Cardiac muscle cell (in vitro differentiated cells and primary cell): ENCODE measurements around the gene WDR89. TPM values are rescaled to one million over a fixed set of nuclear protein-coding genes. Genes with fewer than 3 reads are reported as not detected.
A peak's percentile ranks its signal among the peaks of the same experiment; 100 is the strongest.

Experiments used
- DNase-seq, 2 donors: peaks; one replicate each; pipeline versions ENCODE4 v3.0.0 to v3.0.0-alpha.2; 2010 to 2017; ENCODE audit warnings: low read depth in 1 of 2, low spot score in 1 of 2
- H3K27ac ChIP-seq: fragments of 200-600 bp; sonication (generic); 2 replicates; pipeline ENCODE4 v1.5.1; 2016
- H3K27me3 ChIP-seq: fragments of 200-600 bp; sonication (generic); 2 replicates; pipeline ENCODE4 v1.6.0; 2016; ENCODE audit warnings: control low read depth
- H3K36me3 ChIP-seq: fragments of 200-600 bp; sonication (generic); 2 replicates; pipeline ENCODE4 v1.5.1; 2016; ENCODE audit warnings: control low read depth
- H3K4me1 ChIP-seq: fragments of 200-600 bp; sonication (generic); 2 replicates; pipeline ENCODE4 v1.8.1; 2017; ENCODE audit warnings: low read depth, mild to moderate bottlenecking, mixed run types
- H3K4me3 ChIP-seq: fragments of 200-600 bp; sonication (generic); 2 replicates; pipeline ENCODE4 v1.5.1; 2016; ENCODE audit warnings: mild to moderate bottlenecking
- H3K9me3 ChIP-seq: fragments of 200-600 bp; sonication (generic); 2 replicates; pipeline ENCODE4 v1.5.1; 2017; ENCODE audit warnings: low read depth, mild to moderate bottlenecking, control low read depth
- polyA plus RNA-seq: library from polyadenylated mRNA; unstranded; fragments of >200 nt; fragmentation: Nextera tagmentation; extraction: Ambion mirVana; gene quantifications from 2 replicates; pipeline ENCODE4 v1.2.1, GENCODE V29; 2016
- total RNA-seq: library from RNA; depleted of rRNA; stranded (reverse); fragments of >200 nt; gene quantifications from 2 replicates; pipeline ENCODE4 v1.2.3, GENCODE V29; 2016
- TF ChIP-seq, protein P1 (sequence below): IDR thresholded peaks from 2 replicates; pipeline ENCODE4 v1.5.1; 2012; ENCODE audit warnings: low read depth, mild to moderate bottlenecking, low read length

Gene WDR89
- total and polyA plus RNA-seq, 2 experiments from 2014 or later, result 9.0 to 11.7 TPM

DNA sequence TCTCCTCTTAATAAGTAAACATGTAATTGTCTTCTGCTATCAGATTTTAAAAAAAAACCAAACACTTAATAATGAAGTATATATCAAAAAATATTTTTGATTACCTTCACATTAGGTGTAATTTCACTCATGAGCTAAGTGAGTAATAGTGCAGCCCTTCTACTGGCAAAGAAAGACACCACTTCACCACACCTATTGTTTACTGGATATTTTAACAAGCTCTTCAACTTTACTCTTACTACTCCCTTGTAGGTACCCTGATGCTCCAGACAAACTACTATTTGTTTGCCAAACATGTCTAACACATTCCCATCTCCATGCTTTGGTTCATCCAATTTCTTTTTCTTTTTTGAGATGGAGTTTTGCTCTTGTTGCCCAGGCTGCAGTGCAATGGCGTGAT is 36.9 kb upstream of the WDR89 start:
- TF ChIP-seq, protein P1, sequence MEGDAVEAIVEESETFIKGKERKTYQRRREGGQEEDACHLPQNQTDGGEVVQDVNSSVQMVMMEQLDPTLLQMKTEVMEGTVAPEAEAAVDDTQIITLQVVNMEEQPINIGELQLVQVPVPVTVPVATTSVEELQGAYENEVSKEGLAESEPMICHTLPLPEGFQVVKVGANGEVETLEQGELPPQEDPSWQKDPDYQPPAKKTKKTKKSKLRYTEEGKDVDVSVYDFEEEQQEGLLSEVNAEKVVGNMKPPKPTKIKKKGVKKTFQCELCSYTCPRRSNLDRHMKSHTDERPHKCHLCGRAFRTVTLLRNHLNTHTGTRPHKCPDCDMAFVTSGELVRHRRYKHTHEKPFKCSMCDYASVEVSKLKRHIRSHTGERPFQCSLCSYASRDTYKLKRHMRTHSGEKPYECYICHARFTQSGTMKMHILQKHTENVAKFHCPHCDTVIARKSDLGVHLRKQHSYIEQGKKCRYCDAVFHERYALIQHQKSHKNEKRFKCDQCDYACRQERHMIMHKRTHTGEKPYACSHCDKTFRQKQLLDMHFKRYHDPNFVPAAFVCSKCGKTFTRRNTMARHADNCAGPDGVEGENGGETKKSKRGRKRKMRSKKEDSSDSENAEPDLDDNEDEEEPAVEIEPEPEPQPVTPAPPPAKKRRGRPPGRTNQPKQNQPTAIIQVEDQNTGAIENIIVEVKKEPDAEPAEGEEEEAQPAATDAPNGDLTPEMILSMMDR, result no peak
- Histone ChIP-seq H3K27me3 (no peaks in the 10 kb centered on the region), H3K9me3 (no peaks in the 10 kb centered on the region), H3K36me3 (no peaks in the 10 kb centered on the region), H3K4me1 (no peaks in the 10 kb centered on the region), H3K27ac (no peak overlapping the region), H3K4me3 (no peak overlapping the region)
- DNase-seq, result no peak

DNA sequence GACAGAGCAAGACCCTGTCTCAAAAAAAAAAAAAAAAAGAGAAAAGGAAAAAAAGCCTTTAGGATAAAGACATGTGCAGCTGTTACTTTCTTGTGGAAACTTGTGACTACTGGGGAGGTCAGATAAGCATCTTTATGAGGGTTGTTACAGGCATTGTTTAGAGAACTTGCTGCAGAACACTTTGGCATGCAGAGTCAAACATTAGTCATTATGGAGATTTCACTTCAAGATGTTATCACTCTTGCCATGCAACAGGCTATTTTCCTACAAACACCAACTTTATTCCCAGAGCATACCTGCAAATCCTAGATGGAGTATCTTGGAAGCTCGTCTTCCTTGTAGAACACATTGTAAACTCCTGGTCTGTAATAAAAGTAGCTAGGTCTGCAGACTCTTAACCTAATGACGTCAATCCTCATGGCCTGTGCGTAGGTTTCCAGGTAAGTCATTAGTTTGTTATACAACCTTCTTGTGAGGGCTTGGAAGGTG is 36.3 kb upstream of the WDR89 start:
- H3K4me3 ChIP-seq, result no peak overlapping the region
- H3K27me3 ChIP-seq, result no peaks in the 10 kb centered on the region
- H3K27ac ChIP-seq, result no peak overlapping the region
- H3K9me3 ChIP-seq, result no peaks in the 10 kb centered on the region
- H3K36me3 ChIP-seq, result no peaks in the 10 kb centered on the region
- no peaks in the 10 kb centered on the region for H3K4me1 ChIP-seq
- DNase-seq, result peak in 1 of 2 donors; percentile 44
- TF ChIP-seq, protein P1, result no peak

DNA sequence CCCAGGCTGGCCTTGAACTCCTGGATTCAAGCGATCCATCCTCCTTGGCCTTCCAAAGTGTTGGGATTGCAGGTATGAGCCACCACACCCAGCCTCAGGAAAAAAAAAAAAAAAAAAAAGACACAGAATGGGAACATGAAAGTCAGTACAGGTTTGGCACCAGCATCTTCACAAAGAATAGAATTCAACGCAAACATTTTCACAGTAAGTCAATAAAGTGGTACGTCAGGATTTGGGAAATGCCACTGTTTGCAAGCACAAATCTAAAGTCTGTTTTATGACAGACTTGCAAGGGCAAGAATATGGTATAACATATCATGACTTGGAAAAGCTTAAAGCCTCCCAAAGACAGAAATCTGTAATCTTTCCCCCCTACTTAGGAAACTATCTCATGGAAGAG is 34.9 kb upstream of the WDR89 start:
- no peaks in the 10 kb centered on the region for H3K27me3 ChIP-seq
- TF ChIP-seq, protein P1, result no peak
- H3K4me1 ChIP-seq, result no peaks in the 10 kb centered on the region
- no peak for DNase-seq
- H3K4me3 ChIP-seq, result no peak overlapping the region
- H3K27ac ChIP-seq, result no peak overlapping the region
- no peaks in the 10 kb centered on the region for H3K36me3 ChIP-seq
- no peaks in the 10 kb centered on the region for H3K9me3 ChIP-seq

DNA sequence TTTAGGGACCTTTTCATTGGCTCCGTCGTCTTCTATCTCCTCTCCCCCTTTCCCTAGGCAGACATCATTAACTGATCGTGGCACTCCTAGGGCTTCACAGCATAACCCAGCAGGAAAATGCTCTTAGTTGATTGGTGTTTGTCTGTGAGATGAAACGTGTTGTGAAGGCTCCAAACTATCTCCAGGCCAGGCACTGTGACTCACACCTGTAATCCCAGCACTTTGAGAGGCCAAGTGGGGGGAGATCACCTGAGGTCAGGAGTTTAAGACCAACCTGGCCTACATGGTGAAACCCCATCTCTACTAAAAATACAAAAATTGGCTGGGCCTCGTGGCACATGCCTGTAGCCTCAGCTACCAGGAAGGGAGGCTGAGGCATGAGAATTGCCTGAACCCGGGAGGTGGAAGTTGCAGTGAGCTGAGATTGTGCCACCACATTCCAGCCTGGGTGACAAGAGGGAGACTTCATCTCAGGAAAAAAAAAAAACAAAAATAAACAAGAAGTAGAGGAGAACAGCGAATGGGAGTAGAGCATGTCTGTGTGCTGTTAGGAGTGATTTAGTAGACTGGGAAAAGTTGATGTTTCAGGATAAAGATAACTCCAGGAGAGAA is 32.3 kb upstream of the WDR89 start:
- Histone ChIP-seq H3K4me3 (no peak overlapping the region), H3K9me3 (no peaks in the 10 kb centered on the region), H3K27me3 (no peaks in the 10 kb centered on the region), H3K4me1 (no peaks in the 10 kb centered on the region), H3K36me3 (no peaks in the 10 kb centered on the region), H3K27ac (no peak overlapping the region)
- no peak for DNase-seq
- TF ChIP-seq, protein P1, result no peak

DNA sequence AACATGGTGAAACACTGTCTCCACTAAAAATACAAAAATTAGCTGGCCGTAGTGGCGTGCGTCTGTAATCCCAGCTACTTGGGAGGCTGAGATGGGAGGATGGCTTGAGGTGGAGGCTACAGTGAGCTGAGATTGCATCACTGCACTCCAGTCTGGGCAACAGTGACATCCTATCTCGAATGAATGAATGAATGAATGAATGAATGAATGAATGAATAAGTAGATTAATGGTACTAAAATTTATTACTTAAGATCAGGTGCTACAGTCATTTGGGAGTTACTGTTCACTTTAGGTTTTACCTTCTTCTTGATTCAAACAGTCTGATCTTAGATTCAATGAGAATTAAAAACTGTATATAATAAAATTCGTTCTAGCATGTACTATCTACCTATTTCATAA is 31.6 kb upstream of the WDR89 start:
- Histone ChIP-seq H3K4me3 (no peak overlapping the region), H3K4me1 (no peaks in the 10 kb centered on the region), H3K36me3 (no peaks in the 10 kb centered on the region), H3K27ac (no peak overlapping the region), H3K9me3 (no peaks in the 10 kb centered on the region), H3K27me3 (no peaks in the 10 kb centered on the region)
- TF ChIP-seq, protein P1, result no peak
- DNase-seq, result no peak
